MG63 (cell line): ENCODE data around the gene CYBRD1. TPM values are rescaled to one million over a fixed set of nuclear protein-coding genes. Genes with fewer than 3 reads are reported as not detected.
"Not testable (repeated sequence)": the region's sequence is repeated elsewhere in the genome, so short reads cannot be mapped to it uniquely, and the experiment has no call there.

Experiments
- DNase-seq: peaks from one replicate; pipeline ENCODE4 v3.0.0-alpha.2; 2020
- H3K27me3 ChIP-seq: fragments of 250-450 bp; sonication (Bioruptor Pico); 2 replicates; pipeline ENCODE4 v1.5.1; 2020; ENCODE audit warnings: mild to moderate bottlenecking, moderate library complexity
- H3K36me3 ChIP-seq: fragments of 250-450 bp; sonication (Bioruptor Pico); 2 replicates; pipeline ENCODE4 v1.5.1; 2020; ENCODE audit warnings: mild to moderate bottlenecking, moderate library complexity
- H3K4me3 ChIP-seq: fragments of 250-450 bp; sonication (Bioruptor Pico); 2 replicates; pipeline ENCODE4 v1.5.1; 2020; ENCODE audit warnings: mild to moderate bottlenecking, moderate library complexity
- H3K9me3 ChIP-seq: fragments of 250-450 bp; sonication (Bioruptor Pico); 2 replicates; pipeline ENCODE4 v1.5.1; 2020; ENCODE audit warnings: mild to moderate bottlenecking, moderate library complexity
- total RNA-seq: library from RNA; depleted of rRNA; stranded (reverse); fragments of >200 nt; shearing (Covaris generic); gene quantifications from 2 replicates; pipeline ENCODE4 v1.2.3, GENCODE V29; 2014; ENCODE audit warnings: low replicate concordance

CYBRD1 gene
- total RNA-seq, 1 experiment from 2014 or later = 56.3 TPM

DNA sequence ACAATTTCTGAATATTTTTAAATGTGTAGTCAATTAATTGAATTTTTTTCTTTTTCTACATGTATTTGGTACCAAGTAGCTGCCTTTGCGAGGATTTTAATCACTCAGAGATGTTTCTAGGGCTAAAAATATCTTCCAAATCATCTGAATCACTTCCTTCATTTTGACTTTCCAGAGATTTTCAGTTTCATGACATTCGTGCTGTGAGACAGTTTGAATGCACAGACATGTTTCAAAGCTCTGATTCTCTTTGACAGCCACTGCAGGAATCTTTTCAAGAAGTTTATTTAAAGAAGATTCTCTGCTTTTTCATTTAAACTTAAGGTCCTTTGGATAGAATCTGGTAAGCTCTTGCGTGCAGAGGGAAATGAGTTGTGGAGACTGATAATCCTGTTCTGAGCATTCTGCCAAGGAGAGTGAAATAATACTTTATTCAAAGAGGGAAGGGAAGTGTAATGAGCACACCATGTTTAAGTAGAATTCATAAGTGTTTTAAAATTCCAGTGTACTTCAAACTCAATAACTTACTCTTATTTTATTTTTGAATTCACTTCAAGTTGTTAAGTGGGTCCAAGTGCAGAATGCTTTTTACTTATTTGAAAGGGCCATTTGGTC is 9.7 kb downstream of the CYBRD1 start:
- no peak for DNase-seq
- peak overlapping the region; percentile 5 for H3K4me3 ChIP-seq

DNA sequence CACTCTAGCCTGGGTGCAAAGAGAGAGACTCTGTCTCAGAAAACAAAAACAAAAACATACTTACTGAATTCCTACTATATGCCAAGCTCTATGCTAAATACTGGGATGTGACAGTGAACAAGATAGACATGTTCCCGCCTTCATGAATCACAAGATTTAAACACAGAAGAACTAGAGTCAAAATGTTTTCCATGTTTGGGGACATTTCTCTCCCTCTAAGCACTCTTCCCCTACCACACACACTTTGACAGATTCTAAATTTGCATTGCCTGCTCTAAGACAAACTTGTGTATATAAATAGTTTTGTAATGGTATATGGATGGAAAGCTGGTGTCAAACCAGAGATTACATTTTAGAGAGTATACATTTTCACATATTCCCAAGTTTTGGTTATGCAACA is 11.1 kb downstream of the CYBRD1 start:
- no peaks in the 10 kb centered on the region for H3K9me3 ChIP-seq
- H3K36me3 ChIP-seq = peaks cover 17% of the 10 kb centered on the region
- no peak for DNase-seq
- H3K4me3 ChIP-seq = no peak overlapping the region
- H3K27me3 ChIP-seq = no peaks in the 10 kb centered on the region

More for the DNA sequence above, 9.7 kb downstream of the CYBRD1 start:
- no peaks in the 10 kb centered on the region for H3K9me3 ChIP-seq
- no peaks in the 10 kb centered on the region for H3K27me3 ChIP-seq
- peaks cover 22% of the 10 kb centered on the region for H3K36me3 ChIP-seq

DNA sequence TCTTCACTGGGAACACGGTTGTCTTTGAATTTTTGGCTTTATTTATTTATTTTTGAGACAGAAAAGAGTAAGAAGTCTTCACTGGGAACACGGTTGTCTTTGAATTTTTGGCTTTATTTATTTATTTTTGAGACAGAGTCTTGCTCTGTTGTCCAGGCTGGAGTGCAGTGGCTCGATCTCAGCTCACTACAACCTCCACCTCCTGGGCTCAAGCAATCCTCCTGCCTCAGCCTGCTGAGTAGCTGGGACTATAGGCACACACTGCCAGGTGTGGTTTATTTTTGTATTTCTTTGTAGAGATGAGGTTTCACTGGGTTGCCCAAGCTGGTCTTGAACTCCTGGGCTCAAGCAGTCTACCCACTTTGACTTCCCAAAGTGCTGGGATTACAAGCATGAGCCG is 13.3 kb downstream of the CYBRD1 start:
- not testable (repeated sequence) for H3K36me3 ChIP-seq, H3K27me3 ChIP-seq, H3K9me3 ChIP-seq, DNase-seq, H3K4me3 ChIP-seq

DNA sequence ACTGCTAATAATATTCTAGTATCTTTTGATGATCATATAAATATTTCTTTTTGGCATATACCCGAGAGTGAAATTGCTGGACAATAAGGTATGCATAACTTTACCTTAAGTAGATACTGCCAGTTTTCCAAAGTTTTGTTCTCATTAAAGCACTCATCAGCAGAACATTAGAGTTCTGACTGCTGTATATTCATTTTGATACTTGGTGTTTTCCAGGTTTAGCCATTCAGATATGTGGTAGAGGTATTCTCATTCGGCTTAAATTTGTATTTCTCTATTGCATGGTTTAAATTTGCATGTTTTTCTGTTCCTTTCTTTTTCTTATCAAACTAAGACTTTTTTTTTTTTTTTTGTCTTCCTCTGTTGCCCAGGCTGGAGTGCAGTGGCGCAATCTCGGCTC is 18.2 kb downstream of the CYBRD1 start:
- H3K27me3 ChIP-seq = no peaks in the 10 kb centered on the region
- no peaks in the 10 kb centered on the region for H3K9me3 ChIP-seq
- H3K36me3 ChIP-seq = peaks cover 15% of the 10 kb centered on the region
- DNase-seq = no peak
- H3K4me3 ChIP-seq = no peak overlapping the region

DNA sequence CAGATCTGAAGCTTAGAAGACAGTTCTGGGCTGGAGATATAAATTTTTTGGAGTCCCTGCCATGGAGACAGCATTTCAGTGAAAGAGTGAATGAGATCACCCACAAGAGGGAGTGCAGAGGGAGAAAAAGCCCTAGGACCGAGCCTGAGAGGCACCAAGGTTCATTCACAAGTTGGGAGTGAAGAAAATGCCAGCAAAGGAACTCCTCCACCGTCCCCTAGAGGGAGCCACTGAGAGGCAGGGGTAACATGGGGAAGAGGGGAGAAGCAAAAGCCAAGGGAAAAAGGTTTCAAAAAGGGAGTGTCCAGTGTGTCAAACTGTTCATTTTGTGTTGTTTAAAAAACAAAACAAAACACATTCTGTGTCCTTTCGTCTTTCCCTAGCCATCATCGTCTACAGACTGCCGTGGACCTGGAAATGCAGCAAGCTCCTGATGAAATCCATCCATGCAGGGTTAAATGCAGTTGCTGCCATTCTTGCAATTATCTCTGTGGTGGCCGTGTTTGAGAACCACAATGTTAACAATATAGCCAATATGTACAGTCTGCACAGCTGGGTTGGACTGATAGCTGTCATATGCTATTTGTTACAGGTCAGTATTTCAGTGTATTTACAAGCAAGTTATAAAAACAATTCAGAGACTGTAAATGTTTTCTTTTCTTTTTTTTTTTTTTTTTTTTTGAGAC is 19.1 kb downstream of the CYBRD1 start:
- no peak for DNase-seq
- H3K4me3 ChIP-seq = no peak overlapping the region

DNA sequence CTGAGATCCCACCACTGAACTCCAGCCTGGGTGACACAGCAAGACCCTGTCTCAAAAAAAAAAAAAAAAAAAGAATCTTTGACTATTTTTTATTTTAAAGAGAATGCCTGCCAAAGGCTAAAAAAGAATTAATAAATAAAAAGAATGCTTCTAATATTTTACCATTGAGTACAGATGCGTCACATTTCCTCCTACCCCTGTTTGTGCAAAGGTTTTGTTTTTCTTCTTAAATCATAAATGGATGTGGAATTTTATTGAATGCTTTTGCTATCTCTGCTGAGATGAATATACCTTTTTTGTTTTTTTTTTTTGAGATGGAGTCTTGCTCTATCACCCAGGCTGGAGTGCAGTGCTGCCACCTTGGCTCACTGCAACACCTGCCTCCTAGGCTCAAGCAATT is 22.8 kb downstream of the CYBRD1 start:
- peaks cover 15% of the 10 kb centered on the region for H3K36me3 ChIP-seq
- no peak overlapping the region for H3K4me3 ChIP-seq
- H3K9me3 ChIP-seq = no peaks in the 10 kb centered on the region
- no peaks in the 10 kb centered on the region for H3K27me3 ChIP-seq
- no peak for DNase-seq

More for the DNA sequence above, 19.1 kb downstream of the CYBRD1 start:
- Histone ChIP-seq H3K36me3 (peaks cover 15% of the 10 kb centered on the region), H3K27me3 (no peaks in the 10 kb centered on the region), H3K9me3 (no peaks in the 10 kb centered on the region)

DNA sequence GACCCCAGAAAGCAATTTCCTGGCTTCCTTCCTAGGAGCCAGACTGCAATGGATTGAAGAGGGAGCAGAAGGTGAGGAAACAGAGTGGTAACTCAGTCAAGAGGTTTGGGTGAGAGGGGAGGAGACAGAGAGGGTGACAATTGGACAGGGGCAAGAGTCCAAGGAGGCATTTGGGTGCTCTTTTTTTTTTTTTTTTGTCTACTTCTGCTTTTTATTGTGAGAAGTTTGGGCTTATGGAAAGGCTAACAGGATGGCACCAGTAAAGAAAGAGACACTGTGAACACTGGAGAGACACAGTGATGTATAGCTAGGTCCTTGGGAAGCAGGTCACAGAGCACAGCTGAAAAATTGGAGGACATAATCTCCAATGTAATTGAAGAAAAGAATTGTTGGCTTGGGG is 25.0 kb downstream of the CYBRD1 start:
- no peak for DNase-seq
- Histone ChIP-seq H3K4me3 (no peak overlapping the region), H3K9me3 (no peaks in the 10 kb centered on the region), H3K36me3 (peaks cover 20% of the 10 kb centered on the region), H3K27me3 (no peaks in the 10 kb centered on the region)

DNA sequence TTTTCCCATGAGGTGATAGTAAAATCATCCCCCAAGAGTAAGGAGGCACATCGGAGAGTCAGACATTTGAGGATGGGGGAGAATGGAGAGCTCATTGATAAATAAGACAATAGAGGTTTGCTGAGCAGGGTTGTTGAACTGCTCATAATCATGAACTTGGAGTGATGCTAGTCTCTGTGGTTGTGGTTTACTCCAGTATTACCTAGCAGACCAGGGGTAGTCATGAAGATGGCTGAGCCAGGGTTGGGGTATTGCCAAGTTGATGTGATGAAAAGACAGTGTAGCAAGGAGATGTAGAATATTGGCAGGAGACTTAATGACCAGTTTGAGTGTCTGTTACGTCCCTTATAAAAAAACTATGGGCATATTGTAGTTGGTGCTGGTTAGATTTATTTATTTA is 25.4 kb downstream of the CYBRD1 start:
- Histone ChIP-seq H3K4me3 (no peak overlapping the region), H3K9me3 (no peaks in the 10 kb centered on the region), H3K36me3 (peaks cover 16% of the 10 kb centered on the region), H3K27me3 (no peaks in the 10 kb centered on the region)
- peak; percentile 14 for DNase-seq

DNA sequence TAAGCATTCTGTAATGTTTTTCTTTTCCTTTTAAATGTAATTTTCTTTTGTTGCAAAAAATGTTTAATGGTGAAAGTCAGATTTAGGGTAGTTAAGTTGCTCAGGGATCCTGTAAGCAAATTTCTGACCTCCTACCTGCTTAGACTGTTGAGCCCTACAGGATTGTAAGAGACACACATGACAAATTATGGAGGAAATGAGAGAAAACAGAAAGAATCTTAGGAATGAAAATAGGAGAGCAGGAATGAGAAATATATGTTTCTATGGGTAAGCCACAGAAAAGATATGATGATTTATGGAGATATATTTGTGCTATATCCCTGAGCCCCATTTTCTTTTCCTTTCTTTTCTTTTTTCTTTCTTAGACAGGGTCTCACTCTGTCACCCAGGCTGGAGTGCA is 28.3 kb downstream of the CYBRD1 start:
- no peaks in the 10 kb centered on the region for H3K27me3 ChIP-seq
- no peak for DNase-seq
- no peaks in the 10 kb centered on the region for H3K9me3 ChIP-seq
- no peak overlapping the region for H3K4me3 ChIP-seq
- H3K36me3 ChIP-seq = peaks cover 33% of the 10 kb centered on the region

DNA sequence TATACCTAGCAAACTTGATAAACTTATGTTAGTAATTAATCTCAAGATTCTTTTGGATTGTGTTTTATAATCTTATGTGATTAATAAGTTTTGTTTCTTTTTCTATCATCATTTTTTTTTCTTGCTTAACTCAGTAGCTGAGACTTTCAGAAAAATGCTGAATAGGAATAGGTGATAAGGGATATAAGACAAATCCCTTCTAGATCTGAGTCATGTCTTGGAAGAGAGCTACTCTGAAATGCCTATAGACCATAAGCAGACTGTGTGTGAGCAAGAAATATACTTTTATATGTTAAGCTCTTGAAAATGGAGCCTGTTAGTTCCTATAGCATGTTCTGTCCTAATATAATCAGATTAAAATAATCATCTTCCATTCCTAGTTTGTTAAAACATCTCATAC is 29.6 kb downstream of the CYBRD1 start:
- peaks cover 38% of the 10 kb centered on the region for H3K36me3 ChIP-seq
- no peak overlapping the region for H3K4me3 ChIP-seq
- no peaks in the 10 kb centered on the region for H3K9me3 ChIP-seq
- DNase-seq = no peak
- no peaks in the 10 kb centered on the region for H3K27me3 ChIP-seq

DNA sequence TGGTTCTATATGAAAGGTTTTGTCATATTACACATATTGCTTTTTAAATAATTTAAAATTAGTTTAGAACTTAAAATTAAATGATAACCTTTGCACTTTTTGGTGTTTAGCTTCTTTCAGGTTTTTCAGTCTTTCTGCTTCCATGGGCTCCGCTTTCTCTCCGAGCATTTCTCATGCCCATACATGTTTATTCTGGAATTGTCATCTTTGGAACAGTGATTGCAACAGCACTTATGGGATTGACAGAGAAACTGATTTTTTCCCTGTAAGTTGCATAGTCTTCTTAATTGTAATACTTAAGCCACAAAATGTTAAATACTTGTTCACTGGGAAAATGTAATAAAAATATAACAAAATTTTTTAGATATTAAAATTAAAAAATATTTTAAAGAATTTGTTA is 31.0 kb downstream of the CYBRD1 start:
- no peak overlapping the region for H3K4me3 ChIP-seq
- H3K27me3 ChIP-seq = no peaks in the 10 kb centered on the region
- DNase-seq = no peak
- peaks cover 38% of the 10 kb centered on the region for H3K36me3 ChIP-seq
- H3K9me3 ChIP-seq = no peaks in the 10 kb centered on the region

DNA sequence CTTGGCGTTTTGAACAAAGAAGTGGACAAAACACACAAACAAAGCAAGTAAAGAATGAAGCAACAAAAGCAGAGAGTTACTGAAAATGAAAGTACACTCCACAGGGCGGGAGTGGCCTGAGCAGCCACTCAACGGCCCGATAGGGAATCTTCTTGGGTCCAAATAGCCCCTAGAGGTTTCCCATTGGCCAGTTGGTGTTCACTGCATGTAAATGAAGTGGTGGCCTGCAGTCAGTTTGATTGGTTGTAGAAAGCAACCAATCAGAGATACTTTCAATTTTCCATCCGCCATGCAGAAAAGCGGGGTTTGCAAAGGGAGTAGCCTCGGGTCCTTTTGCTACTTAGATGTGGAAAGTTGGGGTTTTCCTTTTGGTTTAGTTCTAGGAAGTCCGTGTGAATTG is 31.6 kb downstream of the CYBRD1 start:
- H3K9me3 ChIP-seq = no peaks in the 10 kb centered on the region
- DNase-seq = no peak
- peaks cover 38% of the 10 kb centered on the region for H3K36me3 ChIP-seq
- H3K27me3 ChIP-seq = no peaks in the 10 kb centered on the region
- no peak overlapping the region for H3K4me3 ChIP-seq

DNA sequence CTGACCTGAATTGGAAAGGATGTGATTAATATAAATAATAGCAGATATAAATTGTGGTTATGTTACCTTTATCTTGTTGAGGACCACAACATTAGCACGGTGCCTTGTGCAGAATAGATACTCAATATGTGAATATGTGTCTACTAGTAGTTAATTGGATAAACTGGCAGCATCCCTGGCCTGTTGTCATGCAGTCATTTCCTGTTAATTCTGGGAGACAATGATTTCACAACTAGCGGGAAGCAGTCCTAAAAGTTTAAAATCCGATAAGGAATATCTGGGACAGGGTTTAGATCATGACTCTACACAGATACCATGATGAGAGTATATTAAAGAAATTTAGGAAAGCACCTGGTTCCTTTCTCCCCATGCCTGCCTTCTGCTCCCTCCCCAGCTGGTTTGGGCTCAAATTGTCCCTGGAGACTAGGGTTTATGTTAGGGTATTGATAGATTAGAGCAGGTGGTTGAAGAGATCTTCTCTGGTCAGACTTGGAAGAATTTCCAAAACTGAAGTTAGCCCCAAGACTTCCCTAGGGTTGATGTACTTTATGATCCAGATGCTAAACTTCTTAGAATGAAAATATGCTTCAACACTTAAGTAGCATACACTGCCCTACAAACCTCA is 32.8 kb downstream of the CYBRD1 start:
- Histone ChIP-seq H3K27me3 (no peaks in the 10 kb centered on the region), H3K4me3 (no peak overlapping the region), H3K36me3 (peaks cover 38% of the 10 kb centered on the region), H3K9me3 (no peaks in the 10 kb centered on the region)
- no peak for DNase-seq

DNA sequence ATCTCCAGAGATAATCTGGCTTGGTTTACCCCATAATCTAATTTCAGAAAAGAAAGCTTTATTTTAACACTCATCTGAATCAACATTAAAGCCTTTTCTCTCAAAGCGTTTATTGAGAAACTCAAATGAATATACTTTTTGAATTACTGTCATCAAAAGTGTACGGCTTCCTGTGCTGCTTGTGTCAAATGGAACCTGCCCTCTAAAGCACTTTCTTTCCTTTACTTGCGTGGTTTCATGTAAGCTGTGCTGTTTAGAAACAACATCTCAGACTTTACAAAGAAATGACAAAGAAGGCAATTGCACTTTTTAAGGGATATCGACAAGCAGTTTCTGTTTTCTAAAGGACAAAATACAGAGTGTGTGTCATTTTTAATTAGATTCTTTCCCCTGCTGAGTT is 35.1 kb downstream of the CYBRD1 start:
- Histone ChIP-seq H3K9me3 (no peaks in the 10 kb centered on the region), H3K4me3 (no peak overlapping the region)
- no peak for DNase-seq

DNA sequence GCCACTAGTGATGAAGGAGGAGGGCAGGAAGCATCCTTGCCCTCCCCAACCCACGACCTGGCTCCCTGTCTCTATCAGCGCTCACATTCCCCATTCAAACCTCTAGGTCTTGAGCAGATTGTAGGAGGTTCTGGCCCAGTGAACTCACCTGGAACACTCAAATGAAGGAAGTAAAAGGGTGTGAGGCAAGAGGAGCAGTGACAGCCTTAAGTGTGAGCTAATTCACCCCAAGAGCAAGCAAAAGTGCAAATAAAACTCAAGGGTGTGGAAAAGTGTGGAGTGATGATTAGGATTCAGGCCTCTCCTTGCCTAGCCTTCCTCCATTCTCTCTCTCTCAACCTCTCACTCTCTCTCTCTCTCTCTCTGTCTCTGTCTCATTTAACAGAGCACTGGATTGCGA is 41.0 kb downstream of the CYBRD1 start:
- Histone ChIP-seq H3K4me3 (no peak overlapping the region), H3K9me3 (no peaks in the 10 kb centered on the region), H3K27me3 (no peaks in the 10 kb centered on the region), H3K36me3 (no peaks in the 10 kb centered on the region)
- DNase-seq = no peak

More for the DNA sequence above, 35.1 kb downstream of the CYBRD1 start:
- Histone ChIP-seq H3K27me3 (no peaks in the 10 kb centered on the region), H3K36me3 (peaks cover 25% of the 10 kb centered on the region)

DNA sequence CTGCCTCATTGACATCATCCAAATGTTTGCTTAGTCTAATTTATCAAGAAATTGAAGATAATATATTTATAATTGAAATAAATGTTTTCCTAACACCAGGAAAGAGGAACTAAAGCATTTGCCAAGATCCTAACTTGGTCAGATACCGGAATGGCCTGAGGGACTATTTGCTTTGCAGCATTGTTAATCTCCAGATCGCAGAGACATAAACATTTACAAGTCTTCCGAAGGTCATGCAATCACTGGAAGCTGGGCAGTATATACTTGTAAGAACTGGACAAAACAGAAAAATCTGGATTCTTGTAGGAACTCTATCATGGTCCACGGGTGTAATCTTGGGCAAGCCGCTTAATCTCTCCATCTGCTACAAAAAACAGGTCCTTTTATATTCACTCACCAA is 42.2 kb downstream of the CYBRD1 start:
- no peaks in the 10 kb centered on the region for H3K27me3 ChIP-seq
- no peak overlapping the region for H3K4me3 ChIP-seq
- no peaks in the 10 kb centered on the region for H3K9me3 ChIP-seq
- DNase-seq = no peak
- H3K36me3 ChIP-seq = no peaks in the 10 kb centered on the region

DNA sequence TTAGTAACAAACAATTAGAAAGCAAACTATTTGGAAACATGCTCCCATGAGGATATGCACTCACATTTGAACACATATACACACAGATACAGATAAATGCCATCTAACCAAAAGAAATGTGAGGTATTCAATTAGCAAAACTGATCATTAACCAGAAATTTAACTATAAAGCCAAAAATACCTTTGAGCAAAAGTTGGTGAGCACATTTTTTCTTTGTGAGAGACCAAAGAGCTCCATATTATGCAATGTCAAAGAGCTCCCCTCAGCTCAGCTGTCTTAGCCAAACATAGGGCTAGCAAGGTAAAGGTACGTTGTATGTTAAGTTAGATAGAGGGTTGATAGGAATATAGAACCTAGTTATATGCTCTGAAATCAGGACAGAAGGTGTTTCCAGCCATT is 43.8 kb downstream of the CYBRD1 start:
- DNase-seq = no peak
- H3K27me3 ChIP-seq = no peaks in the 10 kb centered on the region
- H3K4me3 ChIP-seq = no peak overlapping the region
- H3K9me3 ChIP-seq = no peaks in the 10 kb centered on the region
- H3K36me3 ChIP-seq = no peaks in the 10 kb centered on the region

DNA sequence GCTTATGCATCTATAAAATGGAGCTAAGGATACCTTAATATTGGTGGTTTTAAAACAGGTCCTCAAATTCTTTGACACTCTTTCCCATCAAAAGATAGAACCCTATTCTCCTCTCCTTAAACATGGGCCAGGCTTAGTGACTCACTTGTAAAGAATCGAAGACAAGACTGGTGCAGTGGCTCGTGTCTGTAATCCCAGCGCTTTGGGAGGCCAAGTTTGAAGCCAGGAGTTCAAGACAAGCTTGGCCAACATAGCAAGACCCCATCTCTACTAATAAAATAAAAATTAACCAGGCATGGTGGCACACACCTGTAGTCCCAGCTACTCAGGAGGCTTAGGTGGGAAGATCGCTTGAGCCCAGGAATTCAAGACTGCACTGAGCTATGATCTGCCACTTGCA is 44.5 kb downstream of the CYBRD1 start:
- H3K9me3 ChIP-seq = no peaks in the 10 kb centered on the region
- no peak for DNase-seq
- no peaks in the 10 kb centered on the region for H3K36me3 ChIP-seq
- H3K4me3 ChIP-seq = no peak overlapping the region
- H3K27me3 ChIP-seq = no peaks in the 10 kb centered on the region
